H9 (cell line): ENCODE data around the gene C9. TPM values are rescaled to one million over a fixed set of nuclear protein-coding genes. Genes with fewer than 3 reads are reported as not detected.
A peak's percentile ranks its signal among the peaks of the same experiment; 100 is the strongest.
"Not testable (repeated sequence)": the region's sequence is repeated elsewhere in the genome, so short reads cannot be mapped to it uniquely, and the experiment has no call there.

Experiments
- DNase-seq: peaks from one replicate; pipeline ENCODE4 v3.0.0-alpha.2; 2017
- H2AFZ ChIP-seq: one replicate; pipeline ENCODE4 v1.6.1; 2013; ENCODE audit warnings: mild to moderate bottlenecking, low read length, control low read depth, moderate library complexity
- H2AK5ac ChIP-seq: 2 replicates; pipeline ENCODE4 v1.6.1; 2013; ENCODE audit warnings: low read length, control low read depth, mixed read lengths; ENCODE audit not compliant: insufficient read length
- H2BK120ac ChIP-seq: one replicate; pipeline ENCODE4 v1.6.1; 2013; ENCODE audit warnings: low read depth, mild to moderate bottlenecking, low read length, control low read depth, inconsistent platforms; ENCODE audit not compliant: poor library complexity, severe bottlenecking
- H2BK12ac ChIP-seq: 2 replicates; pipeline ENCODE4 v1.6.1; 2013; ENCODE audit warnings: low read length, control low read depth, mixed read lengths, low read depth; ENCODE audit not compliant: insufficient read length
- H2BK15ac ChIP-seq: 2 replicates; pipeline ENCODE4 v1.6.1; 2013; ENCODE audit warnings: low read depth, low read length, control low read depth
- H2BK20ac ChIP-seq: one replicate; pipeline ENCODE4 v1.6.1; 2013; ENCODE audit warnings: low read depth, mild to moderate bottlenecking, low read length, control low read depth, inconsistent platforms; ENCODE audit not compliant: poor library complexity, severe bottlenecking
- H2BK5ac ChIP-seq: 2 replicates; pipeline ENCODE4 v1.6.1; 2013; ENCODE audit warnings: low read length, control low read depth, mixed read lengths; ENCODE audit not compliant: insufficient read length
- H3K14ac ChIP-seq: 2 replicates; pipeline ENCODE4 v1.6.1; 2013; ENCODE audit warnings: low read length, control low read depth; ENCODE audit not compliant: insufficient read depth
- H3K18ac ChIP-seq: 2 replicates; pipeline ENCODE4 v1.6.1; 2013; ENCODE audit warnings: low read depth, mild to moderate bottlenecking, mixed read lengths, low read length, control low read depth; ENCODE audit not compliant: insufficient read length
- H3K23ac ChIP-seq: 2 replicates; pipeline ENCODE4 v1.6.1; 2013; ENCODE audit warnings: low read length, control low read depth, mixed read lengths, low read depth; ENCODE audit not compliant: insufficient read length
- H3K23me2 ChIP-seq: 2 replicates; pipeline ENCODE4 v1.6.1; 2013; ENCODE audit warnings: low read depth, mild to moderate bottlenecking, mixed read lengths, low read length, control low read depth; ENCODE audit not compliant: insufficient read length, poor library complexity, severe bottlenecking
- H3K27ac ChIP-seq: 2 replicates; pipeline ENCODE4 v1.5.1; 2013; ENCODE audit warnings: low read length, control low read depth, mixed read lengths, low read depth; ENCODE audit not compliant: insufficient read length
- H3K27me3 ChIP-seq: 2 replicates; pipeline ENCODE4 v1.6.1; 2013; ENCODE audit warnings: low read length, control low read depth, inconsistent platforms; ENCODE audit not compliant: insufficient read depth
- H3K4ac ChIP-seq: 2 replicates; pipeline ENCODE4 v1.6.1; 2013; ENCODE audit warnings: low read depth, mild to moderate bottlenecking, control low read depth, inconsistent platforms, low read length, moderate library complexity
- H3K4me1 ChIP-seq: 2 replicates; pipeline ENCODE4 v1.6.1; 2013; ENCODE audit warnings: low read length, control low read depth, inconsistent platforms; ENCODE audit not compliant: insufficient read depth
- H3K4me2 ChIP-seq: 2 replicates; pipeline ENCODE4 v1.6.1; 2013; ENCODE audit warnings: low read length, control low read depth, mixed read lengths; ENCODE audit not compliant: insufficient read length, insufficient read depth
- H3K56ac ChIP-seq: 2 replicates; pipeline ENCODE4 v1.6.1; 2013; ENCODE audit warnings: low read depth, mild to moderate bottlenecking, mixed read lengths, low read length, control low read depth; ENCODE audit not compliant: insufficient read length
- H3K79me1 ChIP-seq: 2 replicates; pipeline ENCODE4 v1.6.1; 2013; ENCODE audit warnings: low read depth, mild to moderate bottlenecking, moderate library complexity, low read length, control low read depth, inconsistent platforms; ENCODE audit not compliant: insufficient read depth, poor library complexity, severe bottlenecking
- H3K79me2 ChIP-seq: 2 replicates; pipeline ENCODE4 v1.6.1; 2013; ENCODE audit warnings: low read length, control low read depth, inconsistent platforms; ENCODE audit not compliant: insufficient read depth
- H3K9ac ChIP-seq: 2 replicates; pipeline ENCODE4 v1.6.1; 2013; ENCODE audit warnings: low read length, control low read depth, mixed read lengths; ENCODE audit not compliant: insufficient read length; ENCODE audit errors: extremely low read depth
- H3K9me3 ChIP-seq: one replicate; pipeline ENCODE4 v1.6.1; 2013; ENCODE audit warnings: low read depth, low read length, inconsistent platforms; ENCODE audit not compliant: control insufficient read depth
- H3T11ph ChIP-seq: one replicate; pipeline ENCODE4 v1.6.1; 2013; ENCODE audit warnings: mild to moderate bottlenecking, low read length, control low read depth, inconsistent platforms
- H4K20me1 ChIP-seq: one replicate; pipeline ENCODE4 v1.6.1; 2013; ENCODE audit not compliant: control insufficient read depth, insufficient read length, insufficient read depth
- H4K5ac ChIP-seq: 2 replicates; pipeline ENCODE4 v1.6.1; 2013; ENCODE audit warnings: low read depth, mild to moderate bottlenecking, mixed read lengths, low read length, control low read depth; ENCODE audit not compliant: insufficient read length
- H4K8ac ChIP-seq: replicated peaks from 2 replicates; pipeline ENCODE4 v1.6.1; 2013; ENCODE audit warnings: low read length, control low read depth, mixed read lengths, low read depth; ENCODE audit not compliant: insufficient read length
- H4K91ac ChIP-seq: 2 replicates; pipeline ENCODE4 v1.6.1; 2013; ENCODE audit warnings: low read depth, mild to moderate bottlenecking, moderate library complexity, mixed read lengths, low read length, control low read depth; ENCODE audit not compliant: insufficient read length
- H3K27ac Mint-ChIP-seq, 3 experiments: 2 replicates in 2 of 3; 3 replicates in 1 of 3; pipeline ENCODE4 v1.8.0; 2020 to 2021; ENCODE audit warnings: mixed read lengths in 3 of 3, mild to moderate bottlenecking in 1 of 3, moderate library complexity in 1 of 3
- H3K27me3 Mint-ChIP-seq: 2 replicates; pipeline ENCODE4 v1.8.0; 2021; ENCODE audit warnings: low read depth, mild to moderate bottlenecking, moderate library complexity, mixed read lengths
- H3K36me3 Mint-ChIP-seq, 3 experiments: 2 replicates in 2 of 3; 3 replicates in 1 of 3; pipeline ENCODE4 v1.8.0; 2020 to 2021; ENCODE audit warnings: low read depth in 3 of 3, mixed read lengths in 3 of 3; ENCODE audit not compliant: insufficient read depth in 1 of 3
- H3K4me1 Mint-ChIP-seq, 2 experiments: 2 replicates each; pipeline ENCODE4 v1.8.0; 2020; ENCODE audit warnings: mixed read lengths in 2 of 2
- H3K4me3 Mint-ChIP-seq, 2 experiments: 2 replicates in 1 of 2; 3 replicates in 1 of 2; pipeline ENCODE4 v1.8.0; 2020 to 2021; ENCODE audit warnings: mild to moderate bottlenecking in 2 of 2, mixed read lengths in 2 of 2, moderate library complexity in 1 of 2
- H3K9me3 Mint-ChIP-seq, 2 experiments: 2 replicates in 1 of 2; 3 replicates in 1 of 2; pipeline ENCODE4 v1.8.0; 2020; ENCODE audit warnings: mild to moderate bottlenecking in 2 of 2, mixed read lengths in 2 of 2, moderate library complexity in 1 of 2
- WGBS: extraction: QIAGEN DNeasy Blood & Tissue Kit; methylation state at CpG from one replicate; pipeline ENCODE4 v1.1.7; 2013; ENCODE audit warnings: missing lambda C conversion rate, low lambda C conversion rate, mixed read lengths; ENCODE audit not compliant: insufficient read length; ENCODE audit errors: extremely low coverage; 5-methylcytosine and 5-hydroxymethylcytosine counted together
- total RNA-seq: library from RNA; stranded (reverse); gene quantifications from 2 replicates; pipeline ENCODE4 v1.2.1, GENCODE V29; 2021
- TF ChIP-seq, protein P1 (sequence below): fragments of 200-600 bp; sonication (generic); conservative IDR thresholded peaks from 3 replicates; pipeline ENCODE4 v1.8.0; 2021; ENCODE audit warnings: antibody characterized with exemption, mild to moderate bottlenecking

C9 gene
- total RNA-seq, 1 experiment from 2014 or later, result not detected

DNA sequence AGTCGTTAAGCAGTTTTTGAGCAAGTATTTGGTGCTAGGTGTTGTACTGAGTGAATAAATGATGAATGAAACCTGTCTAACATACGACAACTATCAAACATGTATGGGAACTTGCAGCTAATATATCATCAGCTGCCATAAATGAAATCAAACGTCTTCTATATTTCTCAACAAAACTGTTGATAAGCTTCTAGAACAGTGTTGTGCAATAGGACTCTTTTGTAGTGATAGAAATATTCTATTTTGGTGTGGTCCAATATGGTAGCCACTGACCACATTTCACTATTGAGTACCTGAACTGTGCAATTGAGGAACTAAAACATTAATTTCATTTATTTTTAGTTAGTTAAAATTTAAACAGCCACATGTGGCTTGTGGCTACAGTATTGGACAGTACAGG is 128.6 kb downstream of the C9 start:
- Mint-ChIP-seq H3K4me3 (no peak overlapping the region), H3K4me1 (no peaks in the 10 kb centered on the region), H3K27ac (no peak overlapping the region), H3K9me3 (peaks cover 3 to 4% of the 10 kb centered on the region in 2 experiments; a peak in 3 of 5 replicates), H3K27me3 (no peaks in the 10 kb centered on the region), H3K36me3 (no peaks in the 10 kb centered on the region; a peak in 1 of 7 replicates)
- no peak overlapping the region for H3T11ph ChIP-seq
- H3K9me3 ChIP-seq, result no peaks in the 10 kb centered on the region
- no CpG with 5 or more reads among the region's 3 CpGs for WGBS
- H2BK12ac ChIP-seq, result no peak overlapping the region
- no peak overlapping the region for H2BK15ac ChIP-seq
- no peak overlapping the region for H3K14ac ChIP-seq
- H2BK120ac ChIP-seq, result no peak overlapping the region
- H3K4ac ChIP-seq, result no peak overlapping the region
- no peak overlapping the region for H3K27ac ChIP-seq
- no peak overlapping the region for H2AK5ac ChIP-seq
- H4K5ac ChIP-seq, result no peak overlapping the region
- no peaks in the 10 kb centered on the region for H3K27me3 ChIP-seq
- no peak overlapping the region for H4K91ac ChIP-seq
- H3K79me1 ChIP-seq, result no peaks in the 10 kb centered on the region
- TF ChIP-seq, protein P1, sequence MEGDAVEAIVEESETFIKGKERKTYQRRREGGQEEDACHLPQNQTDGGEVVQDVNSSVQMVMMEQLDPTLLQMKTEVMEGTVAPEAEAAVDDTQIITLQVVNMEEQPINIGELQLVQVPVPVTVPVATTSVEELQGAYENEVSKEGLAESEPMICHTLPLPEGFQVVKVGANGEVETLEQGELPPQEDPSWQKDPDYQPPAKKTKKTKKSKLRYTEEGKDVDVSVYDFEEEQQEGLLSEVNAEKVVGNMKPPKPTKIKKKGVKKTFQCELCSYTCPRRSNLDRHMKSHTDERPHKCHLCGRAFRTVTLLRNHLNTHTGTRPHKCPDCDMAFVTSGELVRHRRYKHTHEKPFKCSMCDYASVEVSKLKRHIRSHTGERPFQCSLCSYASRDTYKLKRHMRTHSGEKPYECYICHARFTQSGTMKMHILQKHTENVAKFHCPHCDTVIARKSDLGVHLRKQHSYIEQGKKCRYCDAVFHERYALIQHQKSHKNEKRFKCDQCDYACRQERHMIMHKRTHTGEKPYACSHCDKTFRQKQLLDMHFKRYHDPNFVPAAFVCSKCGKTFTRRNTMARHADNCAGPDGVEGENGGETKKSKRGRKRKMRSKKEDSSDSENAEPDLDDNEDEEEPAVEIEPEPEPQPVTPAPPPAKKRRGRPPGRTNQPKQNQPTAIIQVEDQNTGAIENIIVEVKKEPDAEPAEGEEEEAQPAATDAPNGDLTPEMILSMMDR, result no peak
- no peak overlapping the region for H3K18ac ChIP-seq
- H3K23me2 ChIP-seq, result no peaks in the 10 kb centered on the region
- H3K56ac ChIP-seq, result no peak overlapping the region
- H3K4me2 ChIP-seq, result no peak overlapping the region
- H2BK20ac ChIP-seq, result no peak overlapping the region
- no peak overlapping the region for H2BK5ac ChIP-seq
- no peaks in the 10 kb centered on the region for H3K4me1 ChIP-seq
- H4K8ac ChIP-seq, result no peak overlapping the region
- H3K79me2 ChIP-seq, result no peaks in the 10 kb centered on the region; the same call in 1 of the 2 replicates
- H2AFZ ChIP-seq, result no peak overlapping the region
- H3K23ac ChIP-seq, result no peak overlapping the region
- DNase-seq, result no peak
- no peak overlapping the region for H3K9ac ChIP-seq
- H4K20me1 ChIP-seq, result no peaks in the 10 kb centered on the region

DNA sequence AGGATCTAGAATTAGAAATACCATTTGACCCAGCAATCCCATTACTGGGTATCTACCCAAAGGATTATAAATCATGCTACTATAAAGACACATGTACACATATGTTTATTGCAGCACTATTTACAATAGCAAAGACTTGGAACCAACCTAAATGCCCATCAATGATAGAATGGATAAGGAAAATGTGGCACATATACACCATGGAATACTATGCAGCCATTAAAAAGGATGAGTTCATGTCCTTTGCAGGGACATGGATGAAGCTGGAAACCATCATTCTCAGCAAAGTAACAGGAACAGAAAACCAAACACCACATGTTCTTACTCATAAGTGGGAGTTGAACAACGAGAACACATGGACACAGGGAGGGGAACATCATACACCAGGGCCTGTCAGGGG is 129.8 kb downstream of the C9 start:
- not testable (repeated sequence) for H3K14ac ChIP-seq, H3K4me1 Mint-ChIP-seq, DNase-seq, H3K23ac ChIP-seq, H3K23me2 ChIP-seq, H3K79me1 ChIP-seq, H4K91ac ChIP-seq, H3K4ac ChIP-seq, H3K27me3 ChIP-seq, H3K18ac ChIP-seq, H3K36me3 Mint-ChIP-seq, H2AK5ac ChIP-seq, H3K9ac ChIP-seq, H3K4me2 ChIP-seq, H4K20me1 ChIP-seq, H2AFZ ChIP-seq, H3K27ac ChIP-seq, H2BK5ac ChIP-seq, H3T11ph ChIP-seq, H2BK120ac ChIP-seq, H3K4me3 Mint-ChIP-seq, H3K27me3 Mint-ChIP-seq, H3K9me3 Mint-ChIP-seq, H3K79me2 ChIP-seq, H4K8ac ChIP-seq, H3K9me3 ChIP-seq, H3K4me1 ChIP-seq, H2BK12ac ChIP-seq, H4K5ac ChIP-seq, H3K56ac ChIP-seq, H2BK15ac ChIP-seq, H2BK20ac ChIP-seq
- WGBS, result no CpG with 5 or more reads among the region's 1 CpG
- H3K27ac Mint-ChIP-seq, result peak overlapping the region in 1 of 3 experiments; percentile 62; a peak in 1 of 7 replicates
